HepG2 (cell line): ENCODE data around the gene MPI. TPM values are rescaled to one million over a fixed set of nuclear protein-coding genes. Genes with fewer than 3 reads are reported as not detected.

ENCODE experiments used
- BCL6 ChIP-seq: IDR thresholded peaks from 2 replicates; pipeline ENCODE4 v1.6.1; 2016; ENCODE audit warnings: missing genetic modification reagents, missing compliant biosample characterization
- CCAR2 ChIP-seq: fragments of 200-400 bp; formaldehyde crosslinking; optimal IDR thresholded peaks from 2 replicates; pipeline ENCODE3; 2018; ENCODE audit warnings: low read depth, mild to moderate bottlenecking, low read length, moderate library complexity
- DMAP1 ChIP-seq: IDR thresholded peaks from 2 replicates; pipeline ENCODE4 v1.6.1; 2016
- MEF2D ChIP-seq: sonication (generic); formaldehyde crosslinking; IDR thresholded peaks from 2 replicates; pipeline ENCODE4 v1.5.1; 2020; ENCODE audit warnings: mild to moderate bottlenecking, missing genetic modification reagents
- MNT ChIP-seq: fragments of 450-650 bp; IDR thresholded peaks from 2 replicates; pipeline ENCODE4 v1.6.1; 2016
- MTA1 ChIP-seq: sonication (generic); formaldehyde crosslinking; IDR thresholded peaks from 2 replicates; pipeline ENCODE4 v1.4.0; 2020; ENCODE audit warnings: missing genetic modification reagents, mild to moderate bottlenecking, borderline replicate concordance
- NBN ChIP-seq: fragments of 450-650 bp; conservative IDR thresholded peaks from 2 replicates; pipeline ENCODE4 v1.6.1; 2017
- PATZ1 ChIP-seq: sonication (generic); formaldehyde crosslinking; IDR thresholded peaks from 2 replicates; pipeline ENCODE4 v1.4.0; 2020; ENCODE audit warnings: missing genetic modification reagents
- POLR2AphosphoS5 ChIP-seq: IDR thresholded peaks from 2 replicates; pipeline ENCODE4 v1.6.1; 2012; ENCODE audit warnings: low read depth, low read length
- SPEN ChIP-seq: sonication (generic); formaldehyde crosslinking; IDR thresholded peaks from 2 replicates; pipeline ENCODE4 v1.5.1; 2020; ENCODE audit warnings: low read depth, mild to moderate bottlenecking, missing genetic modification reagents
- TRIM22 ChIP-seq: fragments of 450-650 bp; IDR thresholded peaks from 2 replicates; pipeline ENCODE4 v1.6.1; 2017
- YEATS2 ChIP-seq: sonication (generic); formaldehyde crosslinking; IDR thresholded peaks from 2 replicates; pipeline ENCODE4 v1.4.0; 2020; ENCODE audit warnings: missing genetic modification reagents, borderline replicate concordance
- ZBTB14 ChIP-seq: sonication (generic); formaldehyde crosslinking; IDR thresholded peaks from 2 replicates; pipeline ENCODE4 v1.4.0; 2020; ENCODE audit warnings: missing genetic modification reagents
- ZNF552 ChIP-seq: sonication (generic); formaldehyde crosslinking; IDR thresholded peaks from 2 replicates; pipeline ENCODE4 v1.9.0; 2022; ENCODE audit warnings: missing genetic modification reagents, mild to moderate bottlenecking, borderline replicate concordance
- ZNF609 ChIP-seq: sonication (generic); formaldehyde crosslinking; IDR thresholded peaks from 2 replicates; pipeline ENCODE4 v1.4.0; 2020; ENCODE audit warnings: mild to moderate bottlenecking, missing genetic modification reagents, borderline replicate concordance
- ZNF614 ChIP-seq: IDR thresholded peaks from 2 replicates; pipeline ENCODE4 v1.6.1; 2018; ENCODE audit warnings: missing biosample characterization, missing genetic modification reagents, inconsistent platforms, borderline replicate concordance
- ZNF746 ChIP-seq: sonication (generic); formaldehyde crosslinking; IDR thresholded peaks from 2 replicates; pipeline ENCODE4 v1.8.0; 2022; ENCODE audit warnings: mild to moderate bottlenecking, missing genetic modification reagents
- ZSCAN22 ChIP-seq: sonication (generic); formaldehyde crosslinking; IDR thresholded peaks from 2 replicates; pipeline ENCODE4 v1.4.0; 2020; ENCODE audit warnings: mild to moderate bottlenecking, missing genetic modification reagents
- polyA plus RNA-seq, 8 experiments: library from polyadenylated mRNA; depleted of rRNA in 3 of 8; stranded (reverse) in 7 of 8; unstranded in 1 of 8; fragments of >200 nt; fragmentation: Illumina TruSeq in 4 of 8; extraction: Trizol in 4 of 8; gene quantifications; 2 replicates each; pipeline versions ENCODE4 v1.2.1 to v1.2.3, GENCODE V29; 2011 to 2016; ENCODE audit warnings: low read depth in 4 of 8, missing spikeins in 1 of 8, mixed read lengths in 1 of 8; ENCODE audit not compliant: insufficient read depth in 1 of 8
- total RNA-seq, 5 experiments: library from RNA; depleted of rRNA; stranded (reverse); fragments of >200 nt; fragmentation: Illumina TruSeq; extraction: Trizol; gene quantifications; 2 replicates each; pipeline ENCODE4 v1.2.3, GENCODE V29; 2016; ENCODE audit warnings: low read depth in 1 of 5

MPI gene
- total and polyA plus RNA-seq, 2 of the 13 experiments (the other 11 are each of a cell fraction or from before 2014, with no cell fraction given): 36.9 to 63.5 TPM

GRCh38 chr15:74842581-74843444 lies 47.0 kb upstream of the MPI start, which contains the start of gene ULK3 (continued):
- TF ChIP-seq ZNF609 (CRISPR knock-in tag) (0 out of 2 replicates have a peak, but pooled peaks have one; percentile 17), CCAR2 (no peak), ZNF746 (no peak), MEF2D (CRISPR knock-in tag) (0 out of 2 replicates have a peak, but pooled peaks have one; percentile 41), PATZ1 (CRISPR knock-in tag) (peak; percentile 72), ZSCAN22 (CRISPR knock-in tag) (no peak), DMAP1 (peak; percentile 67), SPEN (peak; percentile 78), BCL6 (CRISPR knock-in tag) (peak; percentile 11; the same call in 1 of the 2 replicates), NBN (no peak), YEATS2 (CRISPR knock-in tag) (peak; percentile 16; the same call in 1 of the 2 replicates), ZNF614 (CRISPR knock-in tag) (peak; percentile 27; the same call in 1 of the 2 replicates), TRIM22 (no peak), ZBTB14 (CRISPR knock-in tag) (peak; percentile 93), MNT (peak; percentile 61), ZNF552 (CRISPR knock-in tag) (peak; percentile 79; the same call in 1 of the 2 replicates), POLR2AphosphoS5 (peak; percentile 55), MTA1 (CRISPR knock-in tag) (peak; percentile 46; the same call in 1 of the 2 replicates)
